Astrocyte of the spinal cord (primary cell): ENCODE results near the gene ZNF79.

Experiments used
- DNase-seq: peaks from one replicate; pipeline ENCODE4 v3.0.0; 2011; ENCODE audit warnings: low read depth, low spot score
- H3K4me3 ChIP-seq: 2 replicates; pipeline ENCODE4 v1.5.1; 2011; ENCODE audit warnings: low read depth, mild to moderate bottlenecking, low read length, moderate library complexity
- CTCF ChIP-seq: IDR thresholded peaks from 2 replicates; pipeline ENCODE4 v1.5.1; 2012; ENCODE audit warnings: low read depth, mild to moderate bottlenecking, low read length, inconsistent platforms
- in situ Hi-C: cut with HindIII; loops from 2 replicates; pipeline ENCODE4 v1.10.0; 2017; ENCODE audit warnings: low sequenced_read_pairs

Gene ZNF79

GRCh38 chr9:127451858-127452656 lies 27.9 kb downstream of the ZNF79 start:
- in situ Hi-C loops = no loop called here
- peak; percentile 35 for DNase-seq
- H3K4me3 ChIP-seq = peak overlapping the region; percentile 99
- TF ChIP-seq CTCF = no peak

GRCh38 chr9:127452691-127453090 lies 28.5 kb downstream of the ZNF79 start:
- TF ChIP-seq CTCF = no peak
- no peak overlapping the region for H3K4me3 ChIP-seq
- in situ Hi-C loops = no loop called here
- peak; percentile 8 for DNase-seq

GRCh38 chr9:127455324-127455992 lies 31.3 kb downstream of the ZNF79 start:
- in situ Hi-C loops = no loop called here
- no peak for DNase-seq
- no peak overlapping the region for H3K4me3 ChIP-seq
- TF ChIP-seq CTCF = peak; percentile 9

- in situ Hi-C loops = no loop called here
- DNase-seq = no peak
- no peak for TF ChIP-seq CTCF
- H3K4me3 ChIP-seq = no peak overlapping the region
Observed at GRCh38 chr9:127457191-127457878, 33.2 kb downstream of the ZNF79 start.

- DNase-seq = no peak
- in situ Hi-C loops = no loop called here
- H3K4me3 ChIP-seq = no peak overlapping the region
- TF ChIP-seq CTCF = no peak
Observed at GRCh38 chr9:127458921-127459320, 34.7 kb downstream of the ZNF79 start.

- DNase-seq = no peak
- no peak overlapping the region for H3K4me3 ChIP-seq
- TF ChIP-seq CTCF = no peak
- in situ Hi-C loops = no loop called here
Observed at GRCh38 chr9:127463382-127463781, 39.2 kb downstream of the ZNF79 start.
